Erythroblast (primary cell): ENCODE measurements around the gene TENM4.

ENCODE experiments used
- GATA1 ChIP-seq: IDR thresholded peaks from 2 replicates; pipeline ENCODE4 v1.6.1; 2011; ENCODE audit warnings: low read depth, mild to moderate bottlenecking, control low read depth, low read length, moderate library complexity
- POLR2A ChIP-seq: IDR thresholded peaks from 2 replicates; pipeline ENCODE4 v1.6.1; 2011; ENCODE audit warnings: mild to moderate bottlenecking, low read length

DNA sequence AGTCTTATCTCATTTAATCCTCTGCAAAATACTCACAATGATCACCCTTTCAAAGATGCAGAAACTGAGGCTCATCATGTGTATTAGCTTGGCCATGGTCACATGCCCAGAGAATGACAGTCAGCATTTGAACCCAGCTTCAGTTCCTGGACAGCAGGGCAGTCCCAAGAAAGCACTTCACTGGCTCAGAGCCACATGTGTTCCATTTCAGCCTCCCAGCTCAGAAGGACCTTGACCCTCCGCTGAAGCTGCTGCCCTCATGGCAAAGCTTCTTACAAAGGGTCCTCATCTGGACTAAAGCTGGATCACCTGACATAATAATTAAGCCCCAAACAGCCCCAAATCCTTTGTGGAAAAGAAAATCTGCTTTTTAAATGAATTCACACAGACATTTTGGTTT is 37.0 kb downstream of the TENM4 start:
- no peak for TF ChIP-seq POLR2A
- no peak for TF ChIP-seq GATA1
